Small intestine (tissue), 7 donors: Measurements from ENCODE around the gene ARHGAP42. TPM values are rescaled to one million over a fixed set of nuclear protein-coding genes. Genes with fewer than 3 reads are reported as not detected.

Source experiments
- DNase-seq, 2 donors: peaks; one replicate each; pipeline versions ENCODE4 v3.0.0 to v3.0.0-alpha.2; 2013
- FAIRE-seq: peaks from 2 replicates; lab custom pipeline; 2012; peaks lifted over from hg19 to GRCh38; lab: Jason Lieb, UNC
- H3K27ac ChIP-seq, 3 donors: one replicate each; pipeline ENCODE4 v1.5.1; 2013; ENCODE audit warnings: low read length in 2 of 3, mild to moderate bottlenecking in 2 of 3, control low read depth in 1 of 3, inconsistent platforms in 1 of 3, low read depth in 1 of 3, moderate library complexity in 1 of 3
- H3K27me3 ChIP-seq, 3 donors: one replicate each; pipeline ENCODE4 v1.6.1; 2013; ENCODE audit warnings: low read length in 3 of 3, inconsistent platforms in 1 of 3; ENCODE audit not compliant: control insufficient read depth in 3 of 3, insufficient read depth in 3 of 3
- H3K36me3 ChIP-seq, 3 donors: one replicate each; pipeline ENCODE4 v1.6.1; 2013; ENCODE audit warnings: low read length in 3 of 3, inconsistent platforms in 1 of 3, low read depth in 1 of 3, mild to moderate bottlenecking in 1 of 3, moderate library complexity in 1 of 3; ENCODE audit not compliant: control insufficient read depth in 3 of 3, insufficient read depth in 2 of 3
- H3K4me1 ChIP-seq, 3 donors: one replicate each; pipeline ENCODE4 v1.6.1; 2013; ENCODE audit warnings: low read length in 2 of 3, inconsistent platforms in 1 of 3, low read depth in 1 of 3, mild to moderate bottlenecking in 1 of 3, moderate library complexity in 1 of 3; ENCODE audit not compliant: control insufficient read depth in 3 of 3, insufficient read depth in 2 of 3
- H3K4me3 ChIP-seq, 3 donors: one replicate each; pipeline ENCODE4 v1.5.1; 2013; ENCODE audit warnings: low read length in 3 of 3, control low read depth in 1 of 3, inconsistent platforms in 1 of 3, low read depth in 1 of 3, mild to moderate bottlenecking in 1 of 3, moderate library complexity in 1 of 3
- H3K9me3 ChIP-seq, 2 donors: one replicate each; pipeline ENCODE4 v1.6.1; 2013; ENCODE audit warnings: low read depth in 1 of 2, low read length in 1 of 2; ENCODE audit not compliant: control insufficient read depth in 2 of 2, insufficient read depth in 1 of 2
- WGBS, 3 donors: extraction: QIAGEN DNeasy Blood & Tissue Kit; methylation state at CpG; one replicate each; pipeline ENCODE4 v1.1.7; 2013; 5-methylcytosine and 5-hydroxymethylcytosine counted together
- polyA plus RNA-seq, 4 donors: library from polyadenylated mRNA; stranded (reverse) in 3 of 4; unstranded in 1 of 4; fragments of 200-250 nt in 3 of 4; fragments of 120-200 nt in 1 of 4; gene quantifications; one replicate each; pipeline versions ENCODE4 v1.2.1 to v1.2.3, GENCODE V29; 2013
- donor health status: healthy with polysubstance abuse.
- donor health status: control.
- donor health status: control.
- donor health status: Bipolar disorder and iron deficiency.
- donor health status: healthy.

The ARHGAP42 gene
- polyA plus RNA-seq, 4 donors, result 4.3 to 17.0 (median 14.9) TPM

DNA sequence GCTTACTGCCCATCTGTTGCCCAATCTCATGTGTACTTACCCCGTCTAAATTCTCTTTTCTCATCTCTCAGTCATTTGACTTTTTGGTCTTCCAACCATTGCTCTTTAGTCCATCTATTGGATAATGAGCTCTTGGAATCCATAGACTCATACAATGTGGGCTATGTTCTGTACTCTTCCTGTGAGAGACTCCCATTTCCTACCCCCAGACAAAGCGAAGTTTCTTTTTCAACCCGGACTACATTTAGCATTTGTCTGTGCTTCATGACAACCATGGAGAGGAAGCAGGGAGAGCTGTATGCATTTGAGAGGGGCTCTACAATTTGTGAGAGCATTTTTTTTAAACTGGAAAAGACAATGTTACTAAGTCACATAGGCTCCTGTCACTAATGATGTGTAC, 4.0 kb upstream of the ARHGAP42 start:
- no peaks in the 10 kb centered on the region for H3K9me3 ChIP-seq
- H3K4me3 ChIP-seq, result no peak overlapping the region
- WGBS, 3 donors, result 77 to 93% (median 82%) methylated on average over 3 of the region's 3 CpGs
- H3K27ac ChIP-seq, result no peak overlapping the region
- FAIRE-seq, result no peak
- no peak for DNase-seq
- H3K36me3 ChIP-seq, result no peaks in the 10 kb centered on the region
- H3K4me1 ChIP-seq, result no peaks in the 10 kb centered on the region
- H3K27me3 ChIP-seq, result no peaks in the 10 kb centered on the region

- H3K27me3 ChIP-seq, result no peaks in the 10 kb centered on the region
- H3K27ac ChIP-seq, result peak overlapping the region in 1 of 3 donors; percentile 31
- no peak for DNase-seq
- no peak for FAIRE-seq
- no peaks in the 10 kb centered on the region for H3K36me3 ChIP-seq
- H3K9me3 ChIP-seq, result no peaks in the 10 kb centered on the region
- peaks cover 0 to 2% (median 0%) of the 10 kb centered on the region in 3 donors for H3K4me1 ChIP-seq
- no peak overlapping the region for H3K4me3 ChIP-seq
- WGBS, 3 donors, result 67 to 83% (median 71%) methylated on average over 6 of the region's 6 CpGs
These were observed 2.7 kb upstream of the ARHGAP42 start for GRCh38 chr11:100684101-100685065.

GRCh38 chr11:100686476-100687053, 523 bp upstream of the ARHGAP42 start:
- no peaks in the 10 kb centered on the region for H3K27me3 ChIP-seq
- H3K27ac ChIP-seq, result peak overlapping the region in 2 of 3 donors; percentile 39 to 61
- peaks cover 0 to 5% (median 2%) of the 10 kb centered on the region in 3 donors for H3K4me1 ChIP-seq
- FAIRE-seq (no peak), DNase-seq (no peak)
- H3K4me3 ChIP-seq, result peak overlapping the region; percentile 56 to 80 (median 68)
- H3K36me3 ChIP-seq, result peaks cover 0 to 3% (median 2%) of the 10 kb centered on the region in 3 donors
- WGBS, 3 donors, result 43 to 48% (median 44%) methylated on average over 14 of the region's 14 CpGs
- no peaks in the 10 kb centered on the region for H3K9me3 ChIP-seq

- Histone ChIP-seq H3K27me3 (no peaks in the 10 kb centered on the region), H3K4me3 (peak overlapping the region; percentile 56 to 80 (median 68)), H3K36me3 (peaks cover 0 to 4% (median 2%) of the 10 kb centered on the region in 3 donors), H3K27ac (peak overlapping the region; percentile 54 to 83 (median 61)), H3K4me1 (peaks cover 0 to 8% (median 2%) of the 10 kb centered on the region in 3 donors), H3K9me3 (no peaks in the 10 kb centered on the region)
- DNase-seq (peak; percentile 83 to 91), FAIRE-seq (no peak)
- WGBS, 3 donors, result 0 to 1% (median 1%) methylated on average over 24 of the region's 24 CpGs
These were observed 725 bp downstream of the ARHGAP42 start for GRCh38 chr11:100687630-100688395.

DNA sequence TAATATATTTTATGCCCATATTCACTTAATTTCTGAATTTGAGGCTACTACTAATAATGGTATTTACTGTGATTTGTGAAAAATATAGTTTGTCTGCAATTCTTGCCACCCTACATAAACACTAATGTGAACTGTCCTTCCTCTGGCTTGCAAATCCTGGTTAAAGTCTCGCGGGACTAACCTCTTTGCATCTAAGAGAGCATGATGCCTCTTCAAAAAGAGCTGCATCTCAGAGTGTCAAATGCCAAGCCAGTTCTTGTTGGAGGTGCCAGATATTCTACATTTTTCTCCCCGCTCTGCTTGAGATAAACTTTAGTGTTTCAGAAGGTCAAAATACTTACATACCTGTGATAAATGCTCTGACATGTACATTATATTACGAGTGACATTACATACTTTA, 2.1 kb downstream of the ARHGAP42 start:
- H3K36me3 ChIP-seq, result peaks cover 0 to 4% (median 2%) of the 10 kb centered on the region in 3 donors
- FAIRE-seq (no peak), DNase-seq (no peak)
- H3K9me3 ChIP-seq, result no peaks in the 10 kb centered on the region
- H3K27ac ChIP-seq, result no peak overlapping the region
- peaks cover 0 to 8% (median 2%) of the 10 kb centered on the region in 3 donors for H3K4me1 ChIP-seq
- no peaks in the 10 kb centered on the region for H3K27me3 ChIP-seq
- WGBS, 3 donors, result 53 to 82% (median 71%) methylated on average over 4 of the region's 4 CpGs
- peak overlapping the region in 2 of 3 donors; percentile 3 to 6 for H3K4me3 ChIP-seq

- Histone ChIP-seq H3K4me3 (no peak overlapping the region), H3K27ac (no peak overlapping the region), H3K9me3 (no peaks in the 10 kb centered on the region), H3K27me3 (no peaks in the 10 kb centered on the region), H3K4me1 (peaks cover 0 to 8% (median 2%) of the 10 kb centered on the region in 3 donors), H3K36me3 (peaks cover 0 to 13% (median 2%) of the 10 kb centered on the region in 3 donors)
- DNase-seq (no peak), FAIRE-seq (no peak)
- WGBS, 3 donors, result 50 to 73% (median 67%) methylated on average over 1 of the region's 1 CpG
These were observed 5.0 kb downstream of the ARHGAP42 start for GRCh38 chr11:100691896-100692653.

DNA sequence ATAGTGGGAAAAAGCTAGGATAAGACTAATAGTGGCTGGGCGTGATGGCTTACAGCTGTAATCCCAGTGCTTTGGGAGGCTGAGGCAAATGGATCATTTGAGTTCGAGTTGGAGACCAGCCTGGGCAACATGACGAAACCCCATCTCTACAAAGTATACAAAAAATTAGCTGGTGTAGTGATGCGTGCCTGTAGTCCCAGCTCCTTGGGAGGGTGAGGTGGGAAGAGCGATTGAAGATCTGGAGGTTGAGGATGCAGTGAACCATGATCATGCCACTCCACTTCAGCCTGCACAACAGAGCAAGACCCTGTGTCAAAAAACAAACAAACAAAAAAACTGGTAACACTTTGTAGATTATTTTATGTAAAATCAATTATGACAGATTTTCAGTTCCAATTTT, 8.8 kb downstream of the ARHGAP42 start:
- no peak overlapping the region for H3K4me3 ChIP-seq
- no peak for FAIRE-seq
- H3K27me3 ChIP-seq, result no peaks in the 10 kb centered on the region
- peaks cover 0 to 18% (median 4%) of the 10 kb centered on the region in 3 donors for H3K36me3 ChIP-seq
- DNase-seq, result no peak
- WGBS, 3 donors, result 91 to 98% (median 95%) methylated on average over 5 of the region's 5 CpGs
- H3K27ac ChIP-seq, result no peak overlapping the region
- H3K9me3 ChIP-seq, result no peaks in the 10 kb centered on the region
- H3K4me1 ChIP-seq, result peaks cover 0 to 4% (median 0%) of the 10 kb centered on the region in 3 donors
